Measurements from ENCODE around the gene DNAAF6. TPM values are rescaled to one million over a fixed set of nuclear protein-coding genes. Genes with fewer than 3 reads are reported as not detected.

DNAAF6 gene
- total RNA-seq, 6 experiments from 2014 or later: not detected

Other genes starting within 250 kb of the DNAAF6 start
- gene MORC4, start 206.4 kb upstream of the DNAAF6 start, total RNA-seq (2021; fragmentation: NEBNext Ultra II Directional; extraction: Animal tissue kit (Norgen Biotek cat#: 25700)): 10 to 100 TPM; 23.6 to 27.7 (median 25.4) TPM
- 10 to 100 TPM; 11.4 to 14.0 (median 12.7) TPM for gene RBM41, start 87.8 kb upstream of the DNAAF6 start, total RNA-seq (2021; fragmentation: NEBNext Ultra II Directional; extraction: Animal tissue kit (Norgen Biotek cat#: 25700))
- gene NUP62CL, start 178 bp upstream of the DNAAF6 start, total RNA-seq (2021; fragmentation: NEBNext Ultra II Directional; extraction: Animal tissue kit (Norgen Biotek cat#: 25700)): not detected
- under 1 TPM in 5 of 6 experiments, not detected in 1; 0.02 to 0.10 (median 0.05) TPM for gene FRMPD3, start 243.0 kb downstream of the DNAAF6 start, total RNA-seq (2021; fragmentation: NEBNext Ultra II Directional; extraction: Animal tissue kit (Norgen Biotek cat#: 25700))